HEK293 (cell line): Measurements from ENCODE around the gene HPSE2.

Source experiments
- CTCF ChIP-seq: fragments of 450-650 bp; formaldehyde crosslinking; IDR thresholded peaks from 2 replicates; pipeline ENCODE4 v1.5.1; 2016; ENCODE audit warnings: missing biosample characterization, missing genetic modification characterization
- FEZF1 ChIP-seq: fragments of 450-650 bp; formaldehyde crosslinking; IDR thresholded peaks from 2 replicates; pipeline ENCODE4 v1.5.1; 2016; ENCODE audit warnings: missing biosample characterization, missing genetic modification characterization
- HOXD13 ChIP-seq: sonication (generic); formaldehyde crosslinking; IDR thresholded peaks from 2 replicates; pipeline ENCODE4 v1.8.0; 2022; ENCODE audit warnings: missing genetic modification reagents, borderline replicate concordance
- MYNN ChIP-seq: fragments of 450-650 bp; formaldehyde crosslinking; IDR thresholded peaks from 2 replicates; pipeline ENCODE4 v1.5.1; 2016; ENCODE audit warnings: missing biosample characterization, missing genetic modification characterization, borderline replicate concordance
- ZBTB8A ChIP-seq: fragments of 450-650 bp; formaldehyde crosslinking; IDR thresholded peaks from 2 replicates; pipeline ENCODE4 v1.5.1; 2016; ENCODE audit warnings: missing biosample characterization, missing genetic modification characterization
- ZNF423 ChIP-seq: fragments of 450-650 bp; formaldehyde crosslinking; IDR thresholded peaks from 2 replicates; pipeline ENCODE4 v1.5.1; 2016; ENCODE audit warnings: missing biosample characterization, missing genetic modification characterization
- ZNF560 ChIP-seq: fragments of 450-650 bp; formaldehyde crosslinking; IDR thresholded peaks from 2 replicates; pipeline ENCODE4 v1.5.1; 2017; ENCODE audit warnings: missing biosample characterization, missing genetic modification characterization, borderline replicate concordance
- ZNF747 ChIP-seq: fragments of 450-650 bp; formaldehyde crosslinking; IDR thresholded peaks from 2 replicates; pipeline ENCODE4 v1.5.1; 2016; ENCODE audit warnings: missing biosample characterization, missing genetic modification characterization
- TF ChIP-seq, protein P1 (sequence below): fragments of 450-650 bp; formaldehyde crosslinking; IDR thresholded peaks from 2 replicates; pipeline ENCODE4 v1.5.1; 2016; ENCODE audit warnings: missing biosample characterization, missing genetic modification characterization
- TF ChIP-seq, protein P2 (sequence below): fragments of 450-650 bp; formaldehyde crosslinking; IDR thresholded peaks from 2 replicates; pipeline ENCODE4 v1.5.1; 2016; ENCODE audit warnings: missing biosample characterization, missing genetic modification characterization

DNA sequence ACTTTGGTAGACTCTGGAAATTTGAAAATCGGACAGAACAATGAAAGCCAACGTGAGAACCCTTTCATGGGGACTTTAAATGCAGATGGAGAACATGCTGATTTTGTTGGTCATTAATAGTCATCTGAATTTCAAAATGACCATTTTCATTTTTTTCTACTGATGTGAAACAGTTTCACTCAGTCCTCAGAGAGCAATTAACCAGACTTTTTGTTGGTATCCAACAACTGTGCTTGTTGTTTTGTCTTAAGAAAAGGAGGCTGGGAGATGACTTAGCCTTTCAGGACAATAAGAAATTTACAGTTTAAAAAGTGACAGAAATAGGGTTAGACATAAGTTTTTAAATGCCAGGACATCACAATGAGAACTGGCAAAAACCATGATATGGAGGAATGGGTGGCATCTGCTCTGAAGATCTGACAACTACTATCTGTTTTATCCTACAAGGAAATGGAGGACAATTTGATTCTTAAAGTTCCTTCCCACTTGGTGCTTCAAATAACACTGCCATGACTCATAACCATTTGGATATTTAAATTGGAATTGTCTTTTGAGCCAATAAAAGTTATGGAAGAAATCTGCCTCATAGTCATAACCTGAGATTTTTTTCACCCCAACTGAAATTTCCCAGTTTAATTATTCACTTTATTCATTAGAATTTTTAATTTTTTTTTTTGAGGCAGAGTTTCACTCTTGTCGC is 701.8 kb downstream of the HPSE2 start:
- TF ChIP-seq, protein P1, sequence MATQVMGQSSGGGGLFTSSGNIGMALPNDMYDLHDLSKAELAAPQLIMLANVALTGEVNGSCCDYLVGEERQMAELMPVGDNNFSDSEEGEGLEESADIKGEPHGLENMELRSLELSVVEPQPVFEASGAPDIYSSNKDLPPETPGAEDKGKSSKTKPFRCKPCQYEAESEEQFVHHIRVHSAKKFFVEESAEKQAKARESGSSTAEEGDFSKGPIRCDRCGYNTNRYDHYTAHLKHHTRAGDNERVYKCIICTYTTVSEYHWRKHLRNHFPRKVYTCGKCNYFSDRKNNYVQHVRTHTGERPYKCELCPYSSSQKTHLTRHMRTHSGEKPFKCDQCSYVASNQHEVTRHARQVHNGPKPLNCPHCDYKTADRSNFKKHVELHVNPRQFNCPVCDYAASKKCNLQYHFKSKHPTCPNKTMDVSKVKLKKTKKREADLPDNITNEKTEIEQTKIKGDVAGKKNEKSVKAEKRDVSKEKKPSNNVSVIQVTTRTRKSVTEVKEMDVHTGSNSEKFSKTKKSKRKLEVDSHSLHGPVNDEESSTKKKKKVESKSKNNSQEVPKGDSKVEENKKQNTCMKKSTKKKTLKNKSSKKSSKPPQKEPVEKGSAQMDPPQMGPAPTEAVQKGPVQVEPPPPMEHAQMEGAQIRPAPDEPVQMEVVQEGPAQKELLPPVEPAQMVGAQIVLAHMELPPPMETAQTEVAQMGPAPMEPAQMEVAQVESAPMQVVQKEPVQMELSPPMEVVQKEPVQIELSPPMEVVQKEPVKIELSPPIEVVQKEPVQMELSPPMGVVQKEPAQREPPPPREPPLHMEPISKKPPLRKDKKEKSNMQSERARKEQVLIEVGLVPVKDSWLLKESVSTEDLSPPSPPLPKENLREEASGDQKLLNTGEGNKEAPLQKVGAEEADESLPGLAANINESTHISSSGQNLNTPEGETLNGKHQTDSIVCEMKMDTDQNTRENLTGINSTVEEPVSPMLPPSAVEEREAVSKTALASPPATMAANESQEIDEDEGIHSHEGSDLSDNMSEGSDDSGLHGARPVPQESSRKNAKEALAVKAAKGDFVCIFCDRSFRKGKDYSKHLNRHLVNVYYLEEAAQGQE (tag by site-specific recombination), result no peak
- TF ChIP-seq ZNF423 (tag by site-specific recombination), result no peak
- TF ChIP-seq CTCF (tag by site-specific recombination), result no peak
- no peak for TF ChIP-seq MYNN
- no peak for TF ChIP-seq ZBTB8A (tag by site-specific recombination)
- TF ChIP-seq ZNF560, result no peak
- TF ChIP-seq FEZF1 (tag by site-specific recombination), result no peak
- TF ChIP-seq, protein P2, sequence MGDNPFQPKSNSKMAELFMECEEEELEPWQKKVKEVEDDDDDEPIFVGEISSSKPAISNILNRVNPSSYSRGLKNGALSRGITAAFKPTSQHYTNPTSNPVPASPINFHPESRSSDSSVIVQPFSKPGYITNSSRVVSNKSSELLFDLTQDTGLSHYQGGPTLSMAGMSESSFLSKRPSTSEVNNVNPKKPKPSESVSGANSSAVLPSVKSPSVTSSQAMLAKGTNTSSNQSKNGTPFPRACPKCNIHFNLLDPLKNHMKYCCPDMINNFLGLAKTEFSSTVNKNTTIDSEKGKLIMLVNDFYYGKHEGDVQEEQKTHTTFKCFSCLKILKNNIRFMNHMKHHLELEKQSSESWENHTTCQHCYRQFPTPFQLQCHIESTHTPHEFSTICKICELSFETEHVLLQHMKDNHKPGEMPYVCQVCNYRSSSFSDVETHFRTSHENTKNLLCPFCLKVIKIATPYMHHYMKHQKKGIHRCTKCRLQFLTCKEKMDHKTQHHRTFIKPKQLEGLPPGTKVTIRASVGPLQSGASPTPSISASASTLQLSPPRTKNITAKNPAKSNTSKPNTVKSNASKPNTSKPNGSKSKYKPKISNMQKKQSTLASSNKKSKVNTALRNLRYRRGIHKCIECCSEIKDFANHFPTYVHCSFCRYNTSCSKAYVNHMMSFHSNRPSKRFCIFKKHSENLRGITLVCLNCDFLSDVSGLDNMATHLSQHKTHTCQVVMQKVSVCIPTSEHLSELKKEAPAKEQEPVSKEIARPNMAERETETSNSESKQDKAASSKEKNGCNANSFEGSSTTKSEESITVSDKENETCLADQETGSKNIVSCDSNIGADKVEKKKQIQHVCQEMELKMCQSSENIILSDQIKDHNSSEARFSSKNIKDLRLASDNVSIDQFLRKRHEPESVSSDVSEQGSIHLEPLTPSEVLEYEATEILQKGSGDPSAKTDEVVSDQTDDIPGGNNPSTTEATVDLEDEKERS (tag by site-specific recombination), result no peak
- no peak for TF ChIP-seq ZNF747
- TF ChIP-seq HOXD13 (CRISPR knock-in tag), result no peak
